H1 (cell line): ENCODE measurements around the gene PLIN1. TPM values are rescaled to one million over a fixed set of nuclear protein-coding genes. Genes with fewer than 3 reads are reported as not detected.

Experiments
- ASH2L ChIP-seq: fragments of 200-600, 300-600 bp; sonication (generic); IDR thresholded peaks from one replicate; pipeline ENCODE4 v1.7.1; 2017; ENCODE audit warnings: low read length
- ATF2 ChIP-seq: IDR thresholded peaks from 2 replicates; pipeline ENCODE4 v1.6.1; 2012; ENCODE audit warnings: low read length, inconsistent platforms
- CHD7 ChIP-seq: fragments of 300-600 bp; sonication (generic); IDR thresholded peaks from 2 replicates; pipeline ENCODE4 v1.7.1; 2012; ENCODE audit warnings: low read length, moderate library complexity, mild to moderate bottlenecking, inconsistent platforms; ENCODE audit not compliant: insufficient replicate concordance
- EZH2 ChIP-seq: fragments of 200-600 bp; sonication (generic); IDR thresholded peaks from 2 replicates; pipeline ENCODE4 v1.7.1; 2012; ENCODE audit warnings: low read depth, mild to moderate bottlenecking, moderate library complexity, low read length, inconsistent platforms; ENCODE audit not compliant: severe bottlenecking
- FOSL1 ChIP-seq: IDR thresholded peaks from 2 replicates; pipeline ENCODE4 v1.6.1; 2011; ENCODE audit warnings: mild to moderate bottlenecking, low read depth, low read length, moderate library complexity; ENCODE audit not compliant: insufficient read depth
- GABPA ChIP-seq: IDR thresholded peaks from 2 replicates; pipeline ENCODE4 v1.6.1; 2011; ENCODE audit warnings: mild to moderate bottlenecking, low read length, moderate library complexity, borderline replicate concordance; ENCODE audit not compliant: insufficient read depth
- KDM5A ChIP-seq: fragments of 200-600 bp; IDR thresholded peaks from 2 replicates; pipeline ENCODE4 v1.7.1; 2012; ENCODE audit warnings: mild to moderate bottlenecking, low read length, inconsistent platforms, mixed read lengths
- NANOG ChIP-seq: IDR thresholded peaks from 2 replicates; pipeline ENCODE4 v1.6.1; 2011; ENCODE audit warnings: low read length, low read depth, mild to moderate bottlenecking, inconsistent platforms; ENCODE audit not compliant: insufficient read depth, poor library complexity, severe bottlenecking
- SIN3A ChIP-seq, 2 experiments: IDR thresholded peaks in 1 of 2; conservative IDR thresholded peaks in 1 of 2; 2 replicates each; pipeline ENCODE4 v1.6.1; 2011 to 2012; ENCODE audit warnings: low read length in 2 of 2, improper control_type of control experiment in 1 of 2, low read depth in 1 of 2, mild to moderate bottlenecking in 1 of 2
- polyA plus RNA-seq, 7 experiments: library from polyadenylated mRNA; depleted of rRNA in 3 of 7; stranded (reverse) in 5 of 7; unstranded in 2 of 7; fragments of >200 nt in 5 of 7; fragments of 200-250 nt in 2 of 7; gene quantifications; 1 replicate in 5 of 7; 2 replicates in 1 of 7; 4 replicates in 1 of 7; pipeline versions ENCODE4 v1.2.1 to v1.2.3, GENCODE V29; 2011 to 2013; ENCODE audit warnings: missing spikeins in 2 of 7, mixed read lengths in 2 of 7
- total RNA-seq: library from RNA; stranded (reverse); fragmentation: NEBNext Ultra II Directional; extraction: Animal tissue kit (Norgen Biotek cat#: 25700); gene quantifications from 2 replicates; pipeline ENCODE4 v1.2.1, GENCODE V29; 2021

The PLIN1 gene
- total and polyA plus RNA-seq, 2 of the 8 experiments (the other 6 are each of a cell fraction or from before 2014, with no cell fraction given) = 0.33 TPM; not detected in 1

GRCh38 chr15:89623165-89623564, 56.0 kb downstream of the PLIN1 start (continued):
- no peak for TF ChIP-seq CHD7
- no peak for TF ChIP-seq FOSL1
- TF ChIP-seq SIN3A (conservative IDR thresholded peaks at IDR 0.05 in 1 of 2, IDR thresholded peaks at IDR 0.05 in 1 of 2; ENCODE audit: low read depth in 1 of 2, low read length in 2 of 2) = no peak
- TF ChIP-seq ASH2L = no peak
- no peak for TF ChIP-seq GABPA
- TF ChIP-seq EZH2 = no peak
- TF ChIP-seq ATF2 = no peak
- no peak for TF ChIP-seq KDM5A
- TF ChIP-seq NANOG = no peak
